Stimulated activated CD4-positive, alpha-beta T cell treated with anti-CD3 and anti-CD28 coated beads, Interleukin-4, amount 100 ng/mL, for 4 hours (primary cell): ENCODE results near the gene MKRN3.
"Not testable (repeated sequence)": the region's sequence is repeated elsewhere in the genome, so short reads cannot be mapped to it uniquely, and the experiment has no call there.

Source experiments
- DNase-seq, 2 experiments: peaks; one replicate each; pipeline ENCODE4 v3.0.0-alpha.2; 2020

MKRN3 gene

DNA sequence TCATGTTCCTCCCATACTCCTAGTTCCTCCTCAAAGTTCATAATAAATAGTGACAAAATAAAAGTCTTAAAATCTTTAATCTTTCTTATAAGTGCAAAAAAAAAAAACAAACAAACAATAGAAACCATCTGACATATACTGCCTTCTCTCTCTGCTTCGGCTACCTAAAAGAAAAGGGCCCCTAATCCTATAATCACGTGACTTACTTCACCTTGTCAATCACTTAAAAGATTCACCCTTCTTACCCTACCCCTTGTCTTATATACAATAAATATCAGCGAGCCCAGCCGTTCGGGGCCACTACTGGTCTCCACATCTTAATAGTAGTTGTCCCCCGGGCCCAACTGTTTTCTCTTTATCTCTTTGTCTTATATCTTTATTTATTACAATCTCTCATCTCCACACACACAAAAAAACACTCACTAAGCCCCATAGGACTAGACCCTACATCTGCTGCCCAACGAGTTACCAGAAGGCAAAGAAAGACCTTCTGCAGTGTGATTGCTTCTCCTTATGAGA is 28.8 kb downstream of the MKRN3 start:
- no peak for DNase-seq

GRCh38 chr15:23595368-23595767 is 29.9 kb downstream of the MKRN3 start:
- DNase-seq, result no peak

GRCh38 chr15:23596736-23597135 is 31.3 kb downstream of the MKRN3 start:
- no peak for DNase-seq

DNA sequence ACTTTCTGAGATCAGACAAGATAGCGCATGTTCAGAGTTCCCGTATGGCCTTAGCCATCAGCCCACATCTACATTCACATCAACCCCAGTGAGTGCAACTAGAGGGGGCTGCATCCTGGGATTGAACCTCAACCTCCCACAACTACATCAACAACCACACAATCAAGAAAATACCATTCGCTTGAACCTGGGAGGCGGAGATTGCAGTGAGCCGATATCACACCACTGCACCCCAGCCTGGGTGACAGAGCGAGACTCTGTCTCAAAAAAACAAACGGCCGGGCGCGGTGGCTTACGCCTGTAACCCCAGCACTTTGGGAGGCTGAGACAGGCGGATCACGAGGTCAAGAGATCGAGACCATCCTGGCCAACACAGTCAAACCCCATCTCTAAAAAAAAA is 31.8 kb downstream of the MKRN3 start:
- DNase-seq, result not testable (repeated sequence)

GRCh38 chr15:23599053-23599452 is 33.6 kb downstream of the MKRN3 start:
- no peak for DNase-seq

DNA sequence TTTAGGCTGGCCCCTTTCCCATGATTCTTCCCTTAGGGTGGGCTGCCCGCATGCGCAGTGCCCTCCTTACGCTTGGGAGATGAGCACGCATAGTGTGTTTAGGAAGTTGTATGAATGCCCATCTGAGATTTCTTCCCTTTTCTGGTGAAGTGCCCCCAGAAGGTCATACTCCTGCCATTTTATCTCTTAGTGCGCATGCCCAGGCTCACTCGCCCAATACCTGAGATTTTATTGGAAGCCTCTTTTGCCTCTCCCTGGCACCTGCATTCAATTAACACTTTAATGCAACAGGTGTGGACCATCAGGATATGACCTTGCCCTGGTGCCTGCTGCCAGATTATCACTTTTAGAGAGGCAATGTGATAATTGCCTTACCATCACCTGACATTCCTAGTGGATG is 36.6 kb downstream of the MKRN3 start:
- DNase-seq, result no peak

DNA sequence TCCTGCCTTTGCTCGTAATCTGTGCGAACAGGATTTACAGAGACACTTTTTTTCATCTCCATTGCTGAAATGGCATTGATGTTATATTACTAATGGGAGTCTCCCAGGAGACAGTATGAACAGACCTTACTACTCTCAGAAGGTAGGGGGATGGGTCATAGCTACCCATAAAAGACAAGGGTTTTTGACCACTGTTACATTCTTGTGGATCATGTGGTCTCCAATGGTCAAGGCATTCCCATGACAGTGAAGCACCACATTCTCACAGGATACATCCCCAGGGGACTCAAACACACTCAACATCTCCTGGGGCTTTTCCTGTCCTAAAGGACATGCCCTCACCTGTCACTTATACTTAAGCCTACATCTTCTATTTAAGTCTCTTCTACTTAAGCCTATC is 40.8 kb downstream of the MKRN3 start:
- DNase-seq, result no peak

GRCh38 chr15:23616536-23616935 is 51.1 kb downstream of the MKRN3 start:
- no peak for DNase-seq
